ENCODE measurements around the gene APLF.
"Not testable (repeated sequence)": the region's sequence is repeated elsewhere in the genome, so short reads cannot be mapped to it uniquely, and the experiment has no call there.

Gene APLF

DNA sequence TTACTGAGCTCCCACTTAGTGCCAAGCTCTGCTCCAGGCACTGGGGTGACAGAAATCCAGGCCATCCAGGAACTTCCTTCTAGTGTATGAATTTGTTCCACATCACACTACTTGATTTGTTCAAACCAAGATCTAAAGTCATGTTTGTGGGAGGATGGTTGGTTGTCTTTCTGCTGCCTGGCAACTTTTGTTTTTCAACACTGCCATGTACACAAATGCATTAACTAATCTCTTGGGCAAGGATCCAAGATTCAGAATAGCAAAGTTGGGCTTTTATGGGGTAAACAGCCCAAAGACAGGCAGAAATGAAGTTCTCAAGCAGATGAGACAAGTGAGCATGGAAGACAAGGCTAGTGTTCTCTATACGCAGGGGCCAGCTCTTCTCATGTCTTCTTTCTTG, 122.6 kb downstream of the APLF start:
- TF ChIP-seq, protein P1, sequence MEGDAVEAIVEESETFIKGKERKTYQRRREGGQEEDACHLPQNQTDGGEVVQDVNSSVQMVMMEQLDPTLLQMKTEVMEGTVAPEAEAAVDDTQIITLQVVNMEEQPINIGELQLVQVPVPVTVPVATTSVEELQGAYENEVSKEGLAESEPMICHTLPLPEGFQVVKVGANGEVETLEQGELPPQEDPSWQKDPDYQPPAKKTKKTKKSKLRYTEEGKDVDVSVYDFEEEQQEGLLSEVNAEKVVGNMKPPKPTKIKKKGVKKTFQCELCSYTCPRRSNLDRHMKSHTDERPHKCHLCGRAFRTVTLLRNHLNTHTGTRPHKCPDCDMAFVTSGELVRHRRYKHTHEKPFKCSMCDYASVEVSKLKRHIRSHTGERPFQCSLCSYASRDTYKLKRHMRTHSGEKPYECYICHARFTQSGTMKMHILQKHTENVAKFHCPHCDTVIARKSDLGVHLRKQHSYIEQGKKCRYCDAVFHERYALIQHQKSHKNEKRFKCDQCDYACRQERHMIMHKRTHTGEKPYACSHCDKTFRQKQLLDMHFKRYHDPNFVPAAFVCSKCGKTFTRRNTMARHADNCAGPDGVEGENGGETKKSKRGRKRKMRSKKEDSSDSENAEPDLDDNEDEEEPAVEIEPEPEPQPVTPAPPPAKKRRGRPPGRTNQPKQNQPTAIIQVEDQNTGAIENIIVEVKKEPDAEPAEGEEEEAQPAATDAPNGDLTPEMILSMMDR (IDR thresholded peaks at IDR 0.05; ENCODE audit: low read depth, low read length, missing control alignments) = no peak
- DNase-seq (ENCODE audit: low read depth) = no peak
- no peak overlapping the region for H3K4me3 ChIP-seq (ENCODE audit: low read depth, low read length)

DNA sequence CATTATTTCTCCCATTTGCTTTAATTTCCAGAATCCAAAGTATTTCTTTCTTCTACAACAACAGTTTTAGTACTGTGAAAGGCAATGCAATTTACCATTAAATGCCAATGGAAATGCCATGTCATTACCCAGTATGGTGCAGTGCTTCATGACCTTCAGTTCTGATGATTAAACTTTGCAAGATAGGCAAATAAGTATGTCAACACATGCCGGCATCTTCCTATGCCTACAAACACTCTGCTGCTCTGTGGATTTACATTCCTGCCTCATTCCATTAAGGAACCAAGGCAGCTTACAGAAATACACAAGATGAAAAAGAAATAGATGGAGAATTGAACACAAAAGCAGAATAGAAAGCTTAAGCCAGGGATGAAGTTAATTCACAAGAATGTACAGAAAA, 123.3 kb downstream of the APLF start:
- no peak overlapping the region for H3K4me3 ChIP-seq (ENCODE audit: low read depth, low read length)
- DNase-seq (ENCODE audit: low read depth) = no peak
- TF ChIP-seq, protein P1 (IDR thresholded peaks at IDR 0.05; ENCODE audit: low read depth, low read length, missing control alignments) = no peak

DNA sequence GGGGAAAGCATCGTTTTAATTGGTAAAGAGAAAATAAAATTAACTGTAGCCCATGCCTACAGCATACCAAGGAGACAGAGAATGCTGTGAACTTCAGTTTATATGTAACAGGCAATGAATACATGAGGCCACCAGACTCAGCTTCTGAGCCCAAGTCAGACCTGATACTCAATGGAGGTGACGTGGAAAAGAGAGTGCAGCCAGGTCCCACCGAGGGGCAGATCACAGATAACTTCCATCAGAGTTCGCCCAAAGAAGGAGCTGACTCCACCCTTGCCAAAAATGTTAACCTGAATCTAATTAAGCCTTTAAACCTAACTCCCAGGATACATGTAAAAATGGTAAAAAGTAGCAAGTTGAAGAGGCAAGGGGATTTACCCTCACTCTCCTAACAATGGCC, 123.8 kb downstream of the APLF start:
- TF ChIP-seq, protein P1 (IDR thresholded peaks at IDR 0.05; ENCODE audit: low read depth, low read length, missing control alignments) = no peak
- H3K4me3 ChIP-seq (ENCODE audit: low read depth, low read length) = no peak overlapping the region
- no peak for DNase-seq (ENCODE audit: low read depth)

DNA sequence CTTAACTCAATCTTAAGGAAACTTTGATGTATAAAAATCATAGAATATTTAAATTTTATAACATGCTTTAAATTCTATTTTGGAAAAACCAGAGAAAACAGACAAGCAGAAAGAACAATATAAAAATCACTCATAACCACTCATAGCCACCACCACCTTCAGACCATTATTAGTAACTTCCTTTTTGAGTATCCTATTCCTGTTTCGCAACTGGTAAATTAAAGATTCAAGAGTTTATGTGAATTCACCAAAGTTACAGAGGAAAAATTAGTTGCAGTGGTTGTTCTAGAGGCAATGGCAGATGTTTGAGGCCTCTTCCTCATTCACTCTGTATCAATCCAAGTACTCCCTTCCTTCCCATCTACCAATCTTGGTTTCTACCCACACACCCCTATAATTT, 126.7 kb downstream of the APLF start:
- no peak for DNase-seq (ENCODE audit: low read depth)
- H3K4me3 ChIP-seq (ENCODE audit: low read depth, low read length) = no peak overlapping the region
- TF ChIP-seq, protein P1 (IDR thresholded peaks at IDR 0.05; ENCODE audit: low read depth, low read length, missing control alignments) = no peak

DNA sequence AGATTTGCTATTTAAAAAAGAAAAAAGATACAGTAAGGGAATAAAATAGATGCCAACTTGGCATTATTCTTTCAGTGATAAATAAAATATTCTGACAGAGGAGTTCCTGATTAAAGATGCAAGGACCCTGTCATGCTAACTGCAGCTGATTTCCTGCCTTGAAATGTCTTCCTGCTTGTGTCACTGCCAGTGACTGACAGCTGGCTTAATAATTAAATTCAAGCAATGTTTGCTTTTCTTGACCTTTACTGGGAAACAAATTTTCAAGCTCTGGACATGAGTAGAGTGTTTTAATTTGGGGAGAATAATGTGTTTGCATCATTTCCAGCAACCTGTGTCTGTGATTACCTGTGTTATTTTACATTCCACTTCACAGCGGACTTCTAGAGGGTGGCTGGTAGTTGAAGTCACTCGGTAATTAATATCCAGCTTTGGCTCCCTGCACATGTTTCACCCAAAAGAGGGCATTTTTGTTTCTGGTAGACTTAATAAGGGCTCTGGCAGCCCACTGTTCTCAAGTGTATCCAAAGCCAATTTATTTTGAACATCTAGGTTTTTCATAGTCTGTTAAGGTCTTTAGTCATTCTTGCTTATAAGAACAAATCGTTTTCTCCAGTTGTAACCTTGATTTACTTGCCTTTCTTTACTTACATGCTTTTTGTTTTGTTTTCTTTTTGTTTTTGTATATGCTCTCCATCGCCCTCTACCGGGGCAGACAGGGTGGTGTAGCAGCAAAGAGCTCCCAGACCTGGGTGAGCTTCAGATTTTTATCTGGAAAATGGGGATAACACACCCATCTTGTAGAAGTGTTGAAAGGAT, 127.5 kb downstream of the APLF start:
- H3K4me3 ChIP-seq (ENCODE audit: low read depth, low read length) = no peak overlapping the region
- peak; percentile 26 for DNase-seq (ENCODE audit: low read depth)

DNA sequence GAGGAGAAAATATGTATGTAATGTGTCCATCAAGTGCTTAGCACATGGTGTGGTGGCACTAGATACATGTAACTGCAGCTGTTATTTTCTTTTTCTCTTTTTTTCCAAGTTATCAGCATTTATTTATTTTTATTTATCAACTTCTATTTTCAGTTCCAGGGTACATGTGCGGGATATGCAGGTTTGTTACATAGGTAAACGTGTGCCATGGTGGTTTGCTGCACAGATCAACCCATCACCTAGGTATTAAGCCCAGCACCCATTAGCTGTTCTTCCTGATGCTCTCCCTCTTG, 128.1 kb downstream of the APLF start:
- H3K4me3 ChIP-seq (ENCODE audit: low read depth, low read length); DNase-seq (ENCODE audit: low read depth): not testable (repeated sequence)

More for the DNA sequence above, 127.5 kb downstream of the APLF start:
- TF ChIP-seq, protein P1 (IDR thresholded peaks at IDR 0.05; ENCODE audit: low read depth, low read length, missing control alignments) = peak; percentile 81

DNA sequence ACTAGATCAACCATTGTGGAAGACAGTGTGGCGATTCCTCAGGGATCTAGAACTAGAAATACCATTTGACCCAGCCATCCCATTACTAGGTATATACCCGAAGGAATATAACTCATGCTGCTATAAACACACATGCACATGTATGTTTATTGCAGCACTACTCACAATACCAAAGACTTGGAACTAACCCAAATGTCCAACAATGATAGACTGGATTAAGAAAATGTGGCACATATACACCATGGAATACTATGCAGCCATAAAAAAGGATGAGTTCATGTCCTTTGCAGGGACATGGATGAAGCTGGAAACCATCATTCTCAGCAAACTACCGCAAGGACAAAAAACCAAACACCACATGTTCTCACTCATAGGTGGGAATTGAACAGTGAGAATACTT, 133.1 kb downstream of the APLF start:
- not testable (repeated sequence) for DNase-seq (ENCODE audit: low read depth); H3K4me3 ChIP-seq (ENCODE audit: low read depth, low read length)

DNA sequence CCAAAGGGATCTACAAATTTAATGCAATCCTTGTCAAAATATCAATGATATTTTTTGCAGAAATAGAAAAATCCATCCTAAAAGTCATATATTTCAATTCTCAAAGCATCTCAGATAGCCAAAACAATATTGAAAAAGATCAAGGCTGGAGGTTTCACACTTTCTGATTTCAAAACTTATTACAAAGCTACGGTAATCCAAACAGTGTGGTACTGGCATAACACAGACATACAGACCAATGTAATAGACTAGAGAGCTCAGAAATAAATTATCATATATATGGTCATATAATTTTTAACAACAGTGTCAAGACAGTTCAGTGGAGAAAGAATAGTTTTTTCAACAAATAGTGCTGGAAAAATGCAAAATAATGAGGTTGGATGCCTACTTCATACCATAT, 135.7 kb downstream of the APLF start:
- TF ChIP-seq, protein P1 (IDR thresholded peaks at IDR 0.05; ENCODE audit: low read depth, low read length, missing control alignments) = no peak
- no peak for DNase-seq (ENCODE audit: low read depth)
- no peak overlapping the region for H3K4me3 ChIP-seq (ENCODE audit: low read depth, low read length)
